Measurements from ENCODE around the gene MYBPHL. TPM values are rescaled to one million over a fixed set of nuclear protein-coding genes. Genes with fewer than 3 reads are reported as not detected.

MYBPHL gene
- total RNA-seq, 1 experiment from 2014 or later, result 1.1 TPM

DNA sequence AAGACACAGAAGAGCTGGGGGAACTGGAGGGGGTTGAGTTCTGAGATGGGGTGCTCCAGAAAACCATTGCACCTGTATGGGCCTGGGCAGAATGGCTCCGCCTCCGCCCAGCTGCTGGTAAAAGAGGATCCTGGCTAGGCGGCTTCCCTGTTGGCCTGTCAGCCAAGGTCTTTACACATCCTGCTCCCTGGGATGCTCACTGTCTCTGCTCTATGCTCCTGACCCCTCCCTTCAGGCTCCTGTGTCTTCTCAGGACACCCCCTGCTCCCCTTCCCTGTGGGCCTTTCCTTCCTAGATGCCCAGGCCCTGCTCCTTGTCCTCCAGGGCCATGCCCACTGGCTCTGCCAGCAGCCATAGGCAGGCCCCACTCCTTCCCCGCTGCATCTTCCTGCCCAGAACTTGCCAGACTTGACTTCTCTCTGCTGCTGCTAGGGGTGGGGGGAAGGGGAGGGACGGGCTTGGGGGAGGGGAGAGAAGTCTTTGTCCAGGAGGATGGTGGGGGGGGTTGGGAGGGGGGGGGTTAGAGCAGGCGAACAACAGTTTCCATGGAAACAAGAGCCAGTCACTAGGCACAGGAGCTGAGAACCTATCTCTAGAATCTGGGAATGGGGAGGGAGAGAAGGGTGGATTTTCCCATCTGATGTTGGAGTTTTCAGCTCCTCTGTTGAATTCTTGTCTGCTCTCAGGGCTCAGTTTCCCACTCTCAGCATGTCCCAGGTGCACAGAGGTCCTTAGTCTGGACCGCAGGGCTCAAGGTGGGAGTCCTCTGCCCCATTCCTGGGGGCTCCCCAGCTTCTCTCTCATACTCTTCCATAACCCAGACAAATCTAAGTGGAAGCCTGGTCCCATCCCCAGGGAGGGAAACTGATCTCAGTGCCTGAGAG lies 46.9 kb downstream of the MYBPHL start:
- DNase-seq (ENCODE audit: unreplicated experiment), result no peak
- Mint-ChIP-seq H3K4me1 (ENCODE audit: insufficient read depth, unreplicated experiment) (peaks cover 28% of the 10 kb centered on the region), H3K27ac (ENCODE audit: low read depth, unreplicated experiment) (no peak overlapping the region), H3K9me3 (ENCODE audit: unreplicated experiment) (no peaks in the 10 kb centered on the region), H3K4me3 (ENCODE audit: unreplicated experiment) (no peak overlapping the region), H3K27me3 (ENCODE audit: insufficient read depth, unreplicated experiment) (no peaks in the 10 kb centered on the region), H3K36me3 (ENCODE audit: insufficient read depth, unreplicated experiment) (no peaks in the 10 kb centered on the region)
- BruUV-seq (replicated peaks), result no TSS peak
- TF ChIP-seq, protein P1, sequence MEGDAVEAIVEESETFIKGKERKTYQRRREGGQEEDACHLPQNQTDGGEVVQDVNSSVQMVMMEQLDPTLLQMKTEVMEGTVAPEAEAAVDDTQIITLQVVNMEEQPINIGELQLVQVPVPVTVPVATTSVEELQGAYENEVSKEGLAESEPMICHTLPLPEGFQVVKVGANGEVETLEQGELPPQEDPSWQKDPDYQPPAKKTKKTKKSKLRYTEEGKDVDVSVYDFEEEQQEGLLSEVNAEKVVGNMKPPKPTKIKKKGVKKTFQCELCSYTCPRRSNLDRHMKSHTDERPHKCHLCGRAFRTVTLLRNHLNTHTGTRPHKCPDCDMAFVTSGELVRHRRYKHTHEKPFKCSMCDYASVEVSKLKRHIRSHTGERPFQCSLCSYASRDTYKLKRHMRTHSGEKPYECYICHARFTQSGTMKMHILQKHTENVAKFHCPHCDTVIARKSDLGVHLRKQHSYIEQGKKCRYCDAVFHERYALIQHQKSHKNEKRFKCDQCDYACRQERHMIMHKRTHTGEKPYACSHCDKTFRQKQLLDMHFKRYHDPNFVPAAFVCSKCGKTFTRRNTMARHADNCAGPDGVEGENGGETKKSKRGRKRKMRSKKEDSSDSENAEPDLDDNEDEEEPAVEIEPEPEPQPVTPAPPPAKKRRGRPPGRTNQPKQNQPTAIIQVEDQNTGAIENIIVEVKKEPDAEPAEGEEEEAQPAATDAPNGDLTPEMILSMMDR (IDR thresholded peaks at IDR 0.05; ENCODE audit: unreplicated experiment), result no peak
- ChIA-PET CTCF (interaction anchor here (0.5 to 1.0 kb wide), 4 partner anchors 33 to 273 kb away, joined by 3 to 5 read pairs (median 4); no protein-coding TSS in a partner anchor), POLR2A (interaction anchor here (1.2 kb wide), 2 partner anchors 20 to 47 kb away, joined by 3 read pairs; partner anchors contain the start of gene SARS1)
- intact Hi-C loops (cut with micrococcal nuclease), result no loop called here

DNA sequence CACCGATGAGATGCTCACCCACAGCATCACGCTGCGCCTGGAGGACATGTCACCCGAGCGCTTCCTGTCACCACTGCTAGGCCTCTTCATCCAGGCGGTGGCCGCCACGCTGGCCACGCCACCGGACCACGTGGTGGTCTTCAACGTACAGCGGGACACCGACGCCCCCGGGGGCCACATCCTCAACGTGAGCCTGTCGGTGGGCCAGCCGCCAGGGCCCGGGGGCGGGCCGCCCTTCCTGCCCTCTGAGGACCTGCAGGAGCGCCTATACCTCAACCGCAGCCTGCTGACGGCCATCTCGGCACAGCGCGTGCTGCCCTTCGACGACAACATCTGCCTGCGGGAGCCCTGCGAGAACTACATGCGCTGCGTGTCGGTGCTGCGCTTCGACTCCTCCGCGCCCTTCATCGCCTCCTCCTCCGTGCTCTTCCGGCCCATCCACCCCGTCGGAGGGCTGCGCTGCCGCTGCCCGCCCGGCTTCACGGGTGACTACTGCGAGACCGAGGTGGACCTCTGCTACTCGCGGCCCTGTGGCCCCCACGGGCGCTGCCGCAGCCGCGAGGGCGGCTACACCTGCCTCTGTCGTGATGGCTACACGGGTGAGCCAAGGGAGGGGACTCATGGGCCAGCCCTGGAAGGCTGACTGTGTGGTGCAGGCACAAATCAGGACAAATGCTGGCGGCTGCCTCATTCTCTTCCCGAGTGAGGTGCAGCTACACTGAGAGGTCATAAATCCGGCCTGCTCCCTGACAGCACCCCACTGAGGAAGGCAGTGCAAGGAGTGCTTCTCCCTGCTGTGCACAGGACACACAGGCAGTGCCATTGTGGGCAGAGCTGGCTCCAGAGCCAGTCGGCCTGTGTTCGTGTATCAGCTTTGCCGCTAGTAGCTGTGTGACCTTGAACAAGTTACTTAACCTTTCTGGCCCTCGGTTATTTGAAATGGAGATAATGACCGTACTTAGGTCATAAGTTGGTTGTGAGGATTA lies 48.0 kb downstream of the MYBPHL start:
- Mint-ChIP-seq H3K36me3 (ENCODE audit: insufficient read depth, unreplicated experiment) (no peaks in the 10 kb centered on the region), H3K4me3 (ENCODE audit: unreplicated experiment) (no peak overlapping the region), H3K4me1 (ENCODE audit: insufficient read depth, unreplicated experiment) (peaks cover 27% of the 10 kb centered on the region), H3K27me3 (ENCODE audit: insufficient read depth, unreplicated experiment) (no peaks in the 10 kb centered on the region), H3K9me3 (ENCODE audit: unreplicated experiment) (no peaks in the 10 kb centered on the region), H3K27ac (ENCODE audit: low read depth, unreplicated experiment) (no peak overlapping the region)
- DNase-seq (ENCODE audit: unreplicated experiment), result no peak
- ChIA-PET CTCF (interaction anchor here (0.5 kb wide), 1 partner anchor 159 kb away, joined by 4 read pairs; no protein-coding TSS in a partner anchor), POLR2A (interaction anchor here (1.2 kb wide), 2 partner anchors 19 to 46 kb away, joined by 3 read pairs; partner anchors contain the start of gene SARS1)
- TF ChIP-seq, protein P1 (IDR thresholded peaks at IDR 0.05; ENCODE audit: unreplicated experiment), result no peak
- intact Hi-C loops (cut with micrococcal nuclease), result no loop called here
- BruUV-seq (replicated peaks), result no TSS peak

DNA sequence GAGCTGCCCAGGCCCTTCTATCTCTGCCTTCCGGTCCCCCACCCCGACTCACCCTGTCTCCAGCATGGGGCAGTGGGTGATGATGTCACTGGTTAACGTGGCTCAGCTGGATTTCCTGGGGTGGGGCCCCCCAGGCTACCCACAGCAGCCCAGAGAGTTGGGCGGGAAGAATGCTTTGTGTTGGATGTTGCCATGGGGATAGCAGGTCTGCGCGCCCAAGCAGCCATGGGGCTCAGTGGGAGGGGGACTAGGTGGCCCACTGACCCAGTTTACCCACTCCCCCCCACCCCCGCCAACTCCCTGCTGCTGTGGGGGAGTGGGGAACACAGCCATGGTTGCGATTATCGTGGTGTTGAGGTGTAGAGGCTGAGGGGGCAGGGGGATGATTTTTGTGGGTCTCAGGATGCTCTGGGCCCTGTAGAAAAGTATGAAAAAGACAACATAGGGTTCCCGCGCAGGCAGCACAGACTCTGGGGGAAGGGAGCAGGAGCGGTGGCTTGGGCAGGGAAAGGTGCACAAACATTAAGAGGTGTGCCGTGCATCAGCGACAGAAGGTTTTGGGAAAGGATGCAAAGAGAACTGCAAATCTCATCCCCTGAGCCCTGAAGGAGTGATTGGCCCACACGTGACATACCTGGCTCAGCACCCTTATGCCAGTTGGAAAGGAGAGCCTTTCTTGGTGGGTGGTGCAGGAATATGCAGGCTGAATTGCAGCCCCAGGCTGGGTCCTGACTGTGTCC lies 49.0 kb downstream of the MYBPHL start:
- no TSS peak for BruUV-seq (replicated peaks)
- ChIA-PET CTCF (interaction anchor here (1.2 to 3.7 kb wide), 4 partner anchors 18 to 141 kb away, joined by 3 to 17 read pairs (median 10); partner anchors contain the start of gene SORT1), POLR2A (interaction anchor here (0.7 to 2.5 kb wide), 5 partner anchors 17 to 157 kb away, joined by 3 to 17 read pairs (median 3); partner anchors contain the start of gene SARS1)
- Mint-ChIP-seq H3K27ac (ENCODE audit: low read depth, unreplicated experiment) (peak overlapping the region; percentile 76), H3K27me3 (ENCODE audit: insufficient read depth, unreplicated experiment) (no peaks in the 10 kb centered on the region), H3K9me3 (ENCODE audit: unreplicated experiment) (no peaks in the 10 kb centered on the region), H3K36me3 (ENCODE audit: insufficient read depth, unreplicated experiment) (no peaks in the 10 kb centered on the region), H3K4me3 (ENCODE audit: unreplicated experiment) (no peak overlapping the region), H3K4me1 (ENCODE audit: insufficient read depth, unreplicated experiment) (peaks cover 21% of the 10 kb centered on the region)
- DNase-seq (ENCODE audit: unreplicated experiment), result no peak
- intact Hi-C loops (cut with micrococcal nuclease), result no loop called here
- TF ChIP-seq, protein P1 (IDR thresholded peaks at IDR 0.05; ENCODE audit: unreplicated experiment), result no peak
